LNCAP (cell line): ENCODE data around the gene AMBP.

ENCODE experiments used
- CTCF ChIP-seq: fragments of 450-650 bp; IDR thresholded peaks from 2 replicates; pipeline ENCODE4 v1.5.1; 2017; ENCODE audit warnings: mild to moderate bottlenecking

Gene AMBP

GRCh38 chr9:114031037-114031630, 47.0 kb downstream of the AMBP start:
- TF ChIP-seq CTCF = no peak

DNA sequence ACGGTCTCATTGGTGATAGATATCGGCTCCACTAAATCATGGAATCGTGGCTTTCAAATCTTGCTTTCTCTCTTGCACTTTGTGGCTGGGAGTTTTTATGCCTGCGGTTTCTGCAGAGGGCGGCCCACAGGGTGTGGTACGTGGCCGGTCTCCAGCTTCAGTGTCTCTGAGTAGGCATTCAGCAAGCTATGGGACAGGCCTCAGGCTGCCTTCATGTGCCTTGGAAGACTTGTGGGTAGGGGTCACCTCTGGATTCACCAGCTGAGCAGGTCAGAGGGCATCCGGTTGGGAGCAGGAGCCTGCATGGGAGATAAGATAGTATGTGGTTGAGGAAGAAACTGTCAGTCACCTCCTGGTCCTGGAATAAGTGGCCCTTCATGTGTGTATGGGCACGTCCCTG, 47.7 kb downstream of the AMBP start:
- TF ChIP-seq CTCF = no peak

DNA sequence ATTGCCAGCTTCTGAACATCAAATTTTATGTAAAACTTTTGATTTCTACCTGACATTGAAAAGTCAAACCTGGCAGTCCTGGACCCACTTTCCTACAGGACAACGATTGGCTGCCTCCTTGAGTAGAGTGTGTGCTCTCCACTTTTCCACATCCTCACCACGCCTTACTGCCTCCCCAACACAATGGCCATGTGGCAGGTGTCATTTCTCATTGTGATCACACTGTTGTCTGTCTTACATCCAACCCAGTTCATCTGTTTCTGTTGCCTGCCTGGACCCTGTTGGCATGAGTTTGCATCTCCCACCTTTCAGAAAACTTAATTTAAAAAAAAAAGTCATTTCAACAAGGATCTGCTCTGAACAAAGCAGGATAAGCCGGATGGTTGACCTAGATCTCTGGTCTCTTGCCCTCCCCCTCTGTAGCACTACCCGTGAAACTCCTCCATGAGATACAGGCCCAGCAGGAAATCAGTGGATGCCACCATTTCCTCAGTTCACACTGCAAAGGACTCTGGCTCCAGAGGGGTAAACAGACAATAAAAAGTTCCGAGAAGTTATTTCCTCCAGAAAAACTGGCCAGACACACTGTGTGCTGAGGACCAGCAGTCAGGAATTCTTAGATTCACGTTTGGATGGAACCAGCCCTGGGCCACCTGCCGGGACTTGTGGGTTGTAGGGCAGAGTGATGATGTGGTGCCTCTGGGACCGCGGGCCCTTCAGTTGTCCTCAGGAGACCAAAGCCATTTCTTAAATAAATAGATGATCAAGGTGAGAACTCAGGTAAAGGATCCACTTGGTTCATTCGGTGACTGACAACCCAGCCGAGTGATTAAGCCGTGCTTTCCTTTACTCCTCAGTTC, 48.6 kb downstream of the AMBP start:
- no peak for TF ChIP-seq CTCF

- TF ChIP-seq CTCF = no peak
Observed at GRCh38 chr9:114028646-114029045, 49.5 kb downstream of the AMBP start.

DNA sequence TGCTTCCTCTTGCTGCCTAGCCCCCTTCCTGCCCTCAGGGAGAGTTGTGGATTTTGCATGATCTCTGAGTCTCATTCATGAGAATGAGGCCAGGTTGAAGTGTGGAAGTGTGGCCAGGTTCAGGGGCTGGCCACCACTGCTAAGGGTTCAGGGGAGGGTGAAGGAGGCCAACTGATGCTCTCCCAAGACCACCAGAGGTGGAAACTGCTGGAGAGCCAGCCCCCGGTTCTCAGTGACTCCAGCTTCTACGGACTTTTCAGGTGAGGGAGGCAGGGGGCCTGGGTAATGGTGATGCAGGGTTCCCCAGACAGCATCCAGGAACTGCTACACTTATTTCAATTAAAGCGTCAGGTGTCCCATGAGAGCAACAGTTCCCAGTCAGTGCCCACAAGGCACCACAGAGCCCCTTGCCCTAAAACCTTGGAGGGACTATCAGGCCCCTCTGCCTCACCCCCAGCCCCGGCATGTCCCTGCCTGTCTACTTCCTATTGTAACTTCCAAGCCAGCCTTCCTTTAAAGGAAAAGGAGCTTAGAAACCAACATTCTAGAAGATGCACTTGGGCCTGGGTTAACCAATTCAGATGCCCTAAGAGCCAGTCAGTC, 50.1 kb downstream of the AMBP start:
- TF ChIP-seq CTCF = no peak

DNA sequence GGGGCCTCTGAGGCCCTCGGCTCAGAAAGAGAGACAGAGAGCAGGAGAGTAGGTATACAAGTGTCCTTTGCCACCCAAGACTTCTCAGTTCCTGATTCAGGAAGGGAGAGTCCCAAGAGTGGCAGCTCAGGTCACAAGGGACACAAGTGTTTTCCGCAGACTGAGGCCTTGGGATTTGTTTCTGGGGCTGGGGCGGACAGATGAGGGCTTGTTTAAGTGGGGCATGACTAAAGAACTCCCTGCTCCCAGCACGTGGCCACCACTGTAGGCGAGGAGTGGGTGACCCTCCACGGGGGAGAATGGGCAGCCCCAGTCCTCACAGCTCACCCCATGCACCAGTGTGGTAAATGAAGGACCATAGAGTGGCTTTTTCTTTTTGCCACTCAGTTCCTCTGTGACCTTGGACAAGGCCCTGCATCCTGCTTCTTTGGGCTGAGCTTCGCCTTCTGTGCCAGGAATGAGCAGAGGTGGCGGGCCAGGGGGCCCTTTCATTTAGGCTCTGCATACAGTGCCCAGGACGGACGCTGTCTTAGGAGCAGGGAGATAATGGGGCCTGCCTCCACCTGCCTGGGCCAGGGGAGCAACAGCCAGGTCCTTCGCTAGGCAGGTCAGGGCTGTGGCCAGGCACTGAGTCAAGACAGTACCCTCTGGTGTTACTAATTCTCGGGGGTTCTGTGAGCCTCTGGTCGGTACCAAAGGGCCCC, 50.8 kb downstream of the AMBP start:
- TF ChIP-seq CTCF = no peak

DNA sequence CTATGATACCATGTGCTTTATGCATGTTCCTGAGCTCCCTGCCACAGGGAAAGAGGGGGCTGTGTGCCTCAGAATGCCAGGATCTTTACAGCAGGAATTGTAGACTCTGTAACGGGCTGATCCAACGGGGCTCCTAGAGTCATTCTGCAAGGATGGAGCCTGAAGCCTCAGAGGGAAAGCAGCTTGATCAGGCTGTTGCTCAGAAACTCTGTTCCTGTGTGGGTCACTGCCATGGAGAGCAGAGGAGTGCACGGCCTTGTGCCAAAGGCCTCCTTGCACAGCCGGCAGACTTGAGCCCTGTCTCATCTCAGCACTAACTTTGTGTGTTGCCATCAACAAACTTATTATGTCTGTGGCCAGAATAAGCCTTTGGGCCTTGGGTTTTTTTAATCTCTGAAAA, 51.8 kb downstream of the AMBP start:
- TF ChIP-seq CTCF = no peak
